ENCODE measurements around the gene CIC.
"Not testable (repeated sequence)": the region's sequence is repeated elsewhere in the genome, so short reads cannot be mapped to it uniquely, and the experiment has no call there.

CIC gene

DNA sequence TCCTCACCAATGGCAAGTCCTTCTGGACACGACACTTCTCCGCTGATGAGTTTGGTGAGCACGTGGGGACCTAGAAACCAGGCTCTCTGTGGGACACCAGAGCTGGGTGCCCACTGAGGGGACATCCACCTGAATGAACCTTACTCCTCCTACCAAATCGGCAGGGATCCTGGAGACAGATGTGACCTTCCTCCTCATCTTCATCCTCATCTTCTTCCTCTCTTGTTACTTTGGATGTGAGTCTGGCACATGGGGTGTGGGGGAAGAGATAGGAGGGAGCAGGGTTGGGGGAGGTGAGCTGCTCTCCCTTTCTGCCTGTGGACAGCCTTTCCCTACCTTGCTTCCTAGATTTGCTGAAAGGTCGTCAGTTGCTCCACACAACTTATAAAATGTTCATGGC lies 46.0 kb downstream of the CIC start:
- no peak for DNase-seq

DNA sequence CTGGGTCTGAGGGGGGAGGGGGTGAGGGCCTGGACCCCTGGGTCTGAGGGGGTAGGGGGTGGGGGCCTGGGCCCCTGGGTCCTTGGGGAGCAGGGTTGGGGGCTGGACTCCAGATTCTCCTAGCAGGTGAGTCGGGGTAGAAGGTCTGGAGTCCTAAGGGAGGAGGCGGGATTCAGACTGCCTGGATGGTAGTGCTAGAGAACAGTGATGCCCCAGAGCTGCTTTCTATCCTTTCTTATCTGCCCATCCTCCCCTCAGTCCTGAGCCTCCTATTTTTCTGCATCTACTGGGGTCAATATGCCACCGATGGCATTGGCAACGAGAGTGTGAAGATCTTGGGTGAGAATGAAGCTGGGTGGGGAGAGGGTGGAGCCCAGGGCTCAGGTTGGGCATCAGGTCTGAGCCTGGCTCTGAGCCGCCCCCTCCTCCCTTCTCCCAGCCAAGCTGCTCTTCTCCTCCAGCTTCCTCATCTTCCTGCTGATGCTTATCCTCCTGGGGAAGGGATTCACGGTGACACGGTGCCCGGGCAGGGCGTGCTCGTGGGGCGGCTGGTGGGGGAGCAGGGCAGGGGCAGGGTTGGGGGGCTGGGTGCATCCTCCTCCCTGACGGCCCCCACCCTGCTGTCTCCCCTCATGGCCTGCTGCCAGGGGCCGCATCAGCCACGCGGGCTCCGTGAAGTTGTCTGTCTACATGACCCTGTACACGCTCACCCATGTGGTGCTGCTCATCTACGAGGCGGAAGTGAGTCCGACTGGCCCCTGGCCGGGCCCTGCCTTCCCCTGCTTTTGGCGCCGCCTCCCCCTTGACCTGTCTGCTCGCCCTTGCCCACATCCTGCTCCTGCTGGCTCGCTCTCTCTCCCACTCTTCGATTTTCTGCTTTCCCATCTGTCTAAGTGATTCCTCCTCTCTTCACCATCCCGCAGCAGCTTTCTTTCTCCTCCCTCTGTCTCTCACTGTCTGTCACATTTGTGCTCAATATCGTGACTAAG lies 47.5 kb downstream of the CIC start:
- DNase-seq = no peak

DNA sequence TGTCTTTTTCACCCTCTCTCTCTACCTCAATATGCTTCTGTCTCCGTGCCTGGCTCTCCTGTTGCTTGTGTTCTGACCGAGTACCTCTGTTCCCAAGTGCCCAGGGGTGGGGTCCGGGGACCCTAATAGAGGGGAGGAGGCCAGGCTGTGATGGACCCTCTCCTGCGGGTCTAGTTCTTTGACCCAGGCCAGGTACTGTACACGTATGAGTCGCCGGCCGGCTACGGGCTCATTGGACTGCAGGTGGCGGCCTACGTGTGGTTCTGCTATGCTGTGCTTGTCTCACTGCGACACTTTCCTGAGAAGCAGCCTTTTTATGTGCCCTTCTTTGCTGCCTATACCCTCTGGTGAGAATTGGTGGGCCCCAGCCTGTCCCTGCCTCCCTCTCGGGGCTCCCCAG lies 48.5 kb downstream of the CIC start:
- DNase-seq = no peak

DNA sequence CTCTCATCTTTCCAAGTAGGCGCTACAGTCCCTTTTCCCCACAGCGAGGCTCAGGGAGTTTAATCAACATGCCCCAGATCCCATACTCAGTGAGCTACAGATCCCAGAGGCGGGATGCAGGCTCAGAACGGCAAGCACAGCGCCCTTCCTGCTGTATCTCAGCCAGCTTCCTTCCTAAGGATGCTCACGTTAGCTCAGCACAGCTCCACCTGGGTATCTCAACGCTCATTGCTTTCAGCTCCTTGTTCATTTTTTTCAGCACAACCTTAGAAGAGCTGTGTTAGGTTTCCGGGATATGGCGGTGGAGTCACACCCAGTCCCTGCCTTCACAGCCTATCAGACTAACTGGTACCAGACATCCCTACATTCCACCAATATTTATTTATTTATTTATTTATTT lies 53.3 kb downstream of the CIC start:
- no peak for DNase-seq

DNA sequence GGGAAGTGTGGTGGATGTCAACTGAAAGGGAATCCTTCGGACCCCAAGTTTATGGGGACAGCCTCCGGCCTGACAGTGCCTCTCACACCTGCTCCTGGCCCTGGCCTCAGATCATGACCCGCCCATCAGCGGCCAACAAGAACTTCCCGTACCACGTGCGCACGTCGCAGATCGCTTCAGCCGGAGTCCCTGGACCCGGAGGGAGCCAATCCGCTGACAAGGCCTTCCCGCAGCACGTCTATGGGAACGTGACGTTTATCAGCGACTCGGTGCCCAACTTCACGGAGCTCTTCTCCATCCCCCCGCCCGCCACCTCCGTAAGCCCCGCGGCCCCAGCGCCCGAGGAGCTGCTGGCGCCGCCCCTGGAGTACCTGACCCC lies 54.4 kb downstream of the CIC start:
- DNase-seq = no peak

DNA sequence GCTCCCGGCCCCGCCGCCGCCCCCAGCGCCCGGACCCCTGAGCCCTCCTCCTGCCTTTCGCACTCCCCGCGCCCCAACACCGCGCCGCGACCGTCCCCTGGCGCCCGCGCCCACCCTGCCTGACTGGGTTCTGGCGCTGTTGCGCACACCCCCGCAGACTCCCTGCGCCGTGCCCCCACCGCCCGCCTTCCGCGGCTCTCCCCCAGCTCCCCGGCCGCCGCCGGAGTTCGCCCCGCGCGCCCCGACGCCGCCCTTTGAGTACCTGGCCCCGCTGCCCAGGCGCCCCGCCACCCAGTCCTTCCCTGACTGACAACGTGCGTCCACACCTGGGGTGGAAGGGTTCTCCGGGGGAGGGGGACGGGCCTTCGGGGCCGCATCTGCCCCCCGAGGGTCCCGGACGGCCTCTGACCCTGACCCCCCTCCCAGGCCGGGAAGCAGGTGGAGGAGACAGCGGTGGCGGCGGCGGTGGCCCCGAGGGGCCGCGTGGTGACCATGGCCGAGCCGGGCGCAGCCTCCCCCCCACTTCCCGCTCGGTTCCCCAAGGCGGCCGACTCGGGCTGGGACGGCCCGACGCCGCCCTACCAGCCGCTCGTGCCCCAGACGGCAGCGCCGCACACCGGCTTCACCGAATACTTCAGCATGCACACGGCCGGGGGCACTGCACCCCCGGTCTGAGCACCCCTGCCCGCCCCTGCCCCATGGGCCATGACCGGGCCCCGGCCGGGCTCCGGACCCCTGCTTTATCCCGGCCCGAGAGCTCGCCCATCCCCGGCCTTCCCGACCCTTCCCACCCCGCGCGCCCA lies 55.0 kb downstream of the CIC start:
- DNase-seq = peak; percentile 13 to 24

DNA sequence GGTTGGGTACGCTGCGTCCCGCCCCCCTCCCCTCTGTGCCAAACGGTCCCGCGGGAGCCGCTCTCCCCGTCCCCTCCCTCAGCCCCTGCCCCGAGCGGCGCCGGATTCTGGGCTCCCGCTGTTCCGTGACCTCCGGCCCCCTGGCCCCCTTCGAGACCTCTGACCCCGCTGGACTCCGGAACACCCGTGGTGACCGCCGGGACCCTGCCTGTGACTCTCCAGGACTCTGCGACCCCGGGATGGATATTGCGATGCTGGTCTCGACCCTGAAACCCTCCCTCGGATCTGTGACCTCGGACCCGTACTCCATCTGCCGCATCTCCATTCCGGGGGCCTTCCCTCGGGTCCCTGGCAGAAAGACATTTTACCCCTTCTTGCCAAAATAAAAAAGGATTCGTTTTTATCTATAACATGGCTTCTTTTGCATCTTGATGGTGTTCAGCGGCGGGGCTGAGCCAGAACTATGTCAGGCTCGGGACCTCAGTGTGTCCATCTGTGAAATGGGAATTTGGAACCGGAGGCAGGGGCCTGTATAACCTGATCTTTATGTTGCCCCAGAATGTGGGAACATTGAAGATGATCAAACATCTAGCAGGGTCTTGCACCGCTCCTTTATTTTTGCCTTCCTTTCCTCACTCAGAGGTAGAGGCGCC lies 55.7 kb downstream of the CIC start:
- DNase-seq = no peak

DNA sequence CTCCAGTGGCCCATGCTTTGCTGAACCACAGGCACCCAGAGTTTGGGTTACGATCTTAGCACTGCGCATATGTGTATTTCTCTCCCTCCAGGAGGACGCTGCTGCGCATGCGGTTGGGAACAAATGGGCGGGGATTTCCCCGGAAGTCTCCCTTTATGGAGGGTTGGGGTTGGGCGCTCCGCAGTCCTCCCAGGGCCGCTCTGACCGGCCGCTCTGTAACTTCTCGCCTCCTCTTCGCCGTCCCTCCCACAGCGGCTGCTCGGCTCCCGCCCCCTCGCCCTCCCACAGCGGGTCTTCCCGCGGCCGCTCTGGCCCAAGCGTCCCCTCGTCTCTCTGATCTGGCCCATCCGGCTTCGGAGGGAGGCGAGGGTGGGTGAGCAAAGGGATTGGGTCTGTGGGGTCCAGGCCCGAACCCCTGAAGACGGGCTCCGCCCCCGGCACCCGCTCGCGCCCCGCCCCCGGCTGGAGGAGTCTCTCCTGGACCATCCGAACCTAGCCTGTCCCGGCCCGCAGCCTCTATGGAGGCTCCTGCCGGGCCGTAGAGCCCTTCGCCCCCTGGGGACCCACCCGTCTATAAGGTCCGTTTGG lies 56.4 kb downstream of the CIC start, which contains the start of gene MEGF8:
MEGF8 (plus strand) TSS at position 328 of the 588 bp plus-strand sequence. CDS start 609 bp downstream, outside the sequence.
- peak; percentile 99 to 100 for DNase-seq

DNA sequence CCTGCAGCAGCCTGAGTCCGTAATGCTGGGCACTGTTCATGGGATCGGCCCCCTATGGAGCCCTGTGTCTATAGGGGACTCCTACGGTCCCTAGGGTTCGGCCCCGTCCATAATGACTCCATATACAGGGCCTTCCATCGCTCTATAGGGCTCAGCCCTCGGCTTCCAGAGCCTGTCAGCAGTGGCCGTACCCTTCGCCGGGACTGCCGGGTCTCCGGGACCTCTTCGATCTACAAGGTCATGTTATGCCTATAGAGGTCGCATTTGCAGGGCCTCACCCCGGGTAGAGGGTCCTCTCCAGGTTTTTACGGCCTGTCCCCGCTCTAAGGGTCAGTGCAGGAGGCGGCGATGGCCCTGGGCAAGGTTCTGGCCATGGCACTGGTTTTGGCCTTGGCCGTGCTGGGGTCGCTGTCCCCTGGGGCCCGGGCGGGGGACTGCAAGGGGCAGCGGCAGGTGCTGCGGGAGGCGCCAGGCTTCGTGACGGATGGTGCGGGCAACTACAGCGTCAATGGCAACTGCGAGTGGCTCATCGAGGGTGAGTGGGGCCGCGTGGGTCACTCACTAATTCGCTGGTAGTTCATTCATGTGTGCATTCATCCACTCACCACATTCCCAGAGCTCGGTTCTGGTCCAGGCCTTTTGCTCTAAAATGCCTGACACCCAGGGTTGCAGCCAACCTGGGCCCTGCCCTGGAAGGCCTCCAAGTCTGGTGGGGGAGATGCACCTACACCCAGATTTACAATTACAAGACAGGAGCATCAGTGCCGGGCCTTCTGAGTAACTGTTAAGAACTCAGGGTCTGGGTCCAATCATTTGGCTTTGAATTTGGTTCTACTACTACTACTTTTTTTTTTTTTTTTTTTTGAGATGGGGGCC lies 57.1 kb downstream of the CIC start:
- DNase-seq = peak; percentile 28 to 34

DNA sequence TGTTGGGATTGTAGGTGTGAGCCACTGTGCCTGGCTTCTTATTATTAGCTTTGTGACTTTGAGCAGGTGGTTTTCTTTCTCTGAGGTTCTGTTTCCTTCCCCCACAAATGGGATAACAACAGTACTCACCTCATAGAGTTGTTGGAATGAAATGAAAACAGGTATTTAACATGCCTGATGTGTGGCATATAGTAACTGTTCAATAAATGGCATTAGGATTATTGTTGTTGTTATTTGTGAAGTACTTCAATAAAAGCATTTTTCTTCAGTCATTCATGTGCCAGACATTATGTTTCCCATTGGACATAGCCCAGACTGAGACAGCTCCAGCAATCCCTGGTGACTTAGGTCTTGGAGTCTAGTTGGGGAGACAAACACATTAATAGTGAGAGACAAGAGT lies 57.9 kb downstream of the CIC start:
- DNase-seq = no peak

DNA sequence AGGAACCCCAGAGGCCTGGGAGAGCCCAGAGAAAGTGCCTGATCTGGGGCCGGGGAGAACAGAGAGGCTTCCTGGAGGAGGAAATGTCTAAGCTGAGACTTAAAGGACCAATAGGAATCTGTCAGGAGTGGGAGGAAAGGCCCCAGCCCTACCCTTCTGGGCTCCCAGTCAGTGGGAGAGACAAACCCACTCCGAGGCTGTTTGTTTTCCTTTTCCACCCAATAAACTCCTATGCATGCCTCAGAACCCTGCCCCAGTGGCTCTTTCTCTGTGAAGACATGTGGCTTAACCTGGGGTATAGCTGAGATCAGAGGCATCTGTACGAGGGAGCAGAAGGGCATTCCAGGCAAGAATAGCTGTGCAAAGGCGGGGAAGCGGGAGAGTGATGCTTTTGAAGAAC lies 58.3 kb downstream of the CIC start:
- DNase-seq = no peak

DNA sequence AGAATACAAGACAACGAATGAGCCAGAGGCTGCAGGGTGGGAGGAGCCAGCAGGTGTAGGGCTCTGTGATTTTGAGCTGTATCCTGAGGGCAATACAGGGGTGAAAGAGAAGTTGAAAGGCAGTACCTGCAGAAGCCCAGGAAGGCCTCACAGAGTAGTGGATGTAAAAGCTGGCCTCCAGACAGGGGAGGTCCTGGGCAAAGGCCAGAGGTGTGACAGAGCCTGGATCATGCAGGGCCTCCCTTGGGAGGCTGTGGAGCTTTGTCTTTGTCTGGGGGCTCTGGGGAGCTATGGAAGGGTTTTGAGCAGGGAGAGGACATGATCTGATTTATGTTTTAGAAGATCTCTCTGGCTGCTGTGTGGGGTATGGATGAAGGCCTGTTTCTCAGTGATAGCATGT lies 59.1 kb downstream of the CIC start:
- no peak for DNase-seq

DNA sequence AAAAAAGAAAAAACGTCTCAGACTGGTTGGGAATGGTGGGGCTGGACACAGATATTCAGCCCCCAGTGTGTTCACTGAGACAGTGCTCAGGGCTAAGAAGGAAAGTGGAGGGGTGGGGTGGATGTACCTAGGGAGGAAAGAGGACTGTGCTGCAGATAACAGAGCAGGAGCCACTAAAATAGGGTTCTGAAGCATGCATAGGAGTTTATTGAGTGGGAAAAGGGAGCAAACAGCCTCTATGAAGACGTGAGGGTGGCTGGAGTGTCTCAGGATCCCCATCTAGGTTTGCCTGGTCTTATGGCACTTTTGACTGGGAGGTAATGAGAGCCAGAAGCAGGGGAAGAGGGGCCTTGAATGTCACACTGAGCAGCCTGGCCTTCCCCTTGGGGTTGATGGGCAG lies 59.8 kb downstream of the CIC start:
- DNase-seq = no peak

DNA sequence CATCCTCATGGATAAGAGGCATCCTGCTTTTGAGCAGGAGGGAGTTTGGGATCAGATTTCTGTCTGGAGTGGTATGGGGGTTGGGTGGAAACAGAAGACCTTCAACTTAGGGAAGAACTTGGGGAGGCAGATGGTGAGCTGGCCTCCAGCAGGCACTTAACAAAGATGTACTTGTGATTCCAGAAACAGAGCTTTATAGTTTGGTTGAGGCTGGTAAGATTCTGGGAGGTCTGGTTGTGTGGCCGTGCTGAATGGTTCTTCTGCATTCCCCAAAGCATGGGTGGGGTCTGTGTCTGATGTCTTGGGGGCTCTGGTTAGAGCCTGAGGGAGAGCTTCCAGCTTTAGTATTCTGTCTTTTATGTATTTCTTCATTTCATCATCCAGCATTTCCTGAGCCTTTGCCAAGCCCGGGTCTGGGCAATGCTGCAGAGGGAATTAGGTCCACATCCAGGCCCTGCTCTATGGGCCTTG lies 61.2 kb downstream of the CIC start:
- no peak for DNase-seq

DNA sequence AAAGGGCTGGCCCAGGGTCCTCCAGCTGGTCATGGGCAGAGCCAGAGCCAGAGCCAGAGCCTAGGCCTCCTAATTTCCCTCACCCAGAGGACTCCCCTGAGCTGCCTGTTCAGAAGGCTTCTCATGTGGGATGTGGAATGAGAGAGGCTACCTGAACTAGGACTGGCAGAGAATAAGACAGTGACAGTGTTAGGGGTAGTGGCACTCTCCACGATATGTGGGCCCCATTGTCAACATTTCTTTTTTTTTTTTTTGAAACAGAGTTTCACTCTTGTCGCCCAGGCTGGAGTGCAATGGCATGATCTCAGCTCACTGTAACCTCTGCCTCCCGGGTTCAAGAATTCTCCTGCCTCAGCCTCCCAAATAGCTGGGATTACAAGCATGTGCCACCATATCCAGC lies 62.3 kb downstream of the CIC start:
- DNase-seq = not testable (repeated sequence)

DNA sequence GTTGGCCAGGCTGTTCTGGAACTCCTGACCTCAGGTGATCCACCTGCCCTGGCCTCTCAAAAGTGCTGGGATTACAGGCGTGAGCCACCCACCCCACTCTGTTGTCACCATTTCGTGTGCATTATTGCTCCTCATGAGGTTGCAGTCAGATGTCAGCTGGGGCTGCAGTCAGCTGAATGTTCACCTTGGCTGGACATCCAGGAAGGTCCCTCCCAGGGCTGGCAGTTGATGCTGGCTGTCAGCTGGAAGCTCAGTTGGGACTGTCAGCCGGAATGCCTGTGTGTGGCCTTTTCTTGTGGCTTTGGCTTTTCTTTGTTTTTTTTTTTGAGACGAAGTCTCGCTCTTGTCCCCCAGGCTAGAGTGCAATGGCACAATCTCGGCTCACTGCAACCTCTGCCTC lies 63.0 kb downstream of the CIC start:
- no peak for DNase-seq

DNA sequence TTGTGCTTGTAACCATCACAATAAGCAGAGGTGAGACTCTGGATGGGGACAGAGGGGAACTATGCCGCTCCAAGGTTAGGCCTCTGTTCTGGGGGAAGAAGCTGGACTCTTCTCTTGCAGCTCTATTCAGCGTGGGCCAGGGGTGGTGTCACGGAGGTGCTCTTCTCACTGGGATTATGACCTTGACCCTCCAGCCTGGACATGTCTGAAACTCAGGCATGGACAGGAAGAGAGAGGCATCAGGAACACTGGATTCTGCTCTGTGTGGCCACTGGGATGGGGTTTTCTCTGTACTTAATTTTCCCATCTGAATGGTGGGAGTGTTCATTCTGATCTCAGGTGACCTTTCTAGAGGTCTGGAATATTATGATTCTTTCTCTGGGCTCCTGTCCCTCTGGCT lies 64.0 kb downstream of the CIC start:
- DNase-seq = no peak

DNA sequence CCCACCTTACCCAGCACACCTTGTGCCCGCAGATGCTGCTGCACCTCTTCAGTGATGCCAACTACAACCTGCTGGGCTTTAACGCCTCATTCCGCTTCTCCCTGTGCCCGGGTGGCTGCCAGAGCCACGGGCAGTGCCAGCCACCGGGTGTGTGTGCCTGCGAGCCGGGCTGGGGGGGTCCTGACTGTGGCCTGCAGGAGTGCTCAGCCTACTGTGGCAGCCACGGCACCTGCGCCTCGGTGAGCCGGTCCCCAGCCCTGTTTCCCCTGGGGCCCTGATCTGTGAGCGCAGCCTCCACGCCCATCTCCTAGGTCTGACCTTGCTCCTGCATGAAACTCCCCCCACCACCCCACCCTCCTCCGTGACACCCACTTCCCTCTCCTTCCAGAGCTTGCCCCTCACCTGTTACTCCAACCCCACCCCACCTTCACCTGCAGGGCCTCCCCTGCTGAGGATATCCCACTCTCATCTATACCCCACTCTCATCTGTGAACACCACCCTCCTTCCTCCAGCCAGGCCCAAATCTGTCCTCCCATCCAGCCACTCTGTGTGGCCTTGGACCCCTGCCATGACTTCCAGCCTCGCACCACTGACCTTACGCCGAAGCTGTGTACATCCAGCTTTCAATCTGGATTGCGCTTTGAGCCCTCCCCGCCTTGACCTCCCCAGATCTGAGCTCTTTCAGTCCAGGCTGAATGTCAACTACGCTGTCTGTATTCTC lies 65.1 kb downstream of the CIC start:
- no peak for DNase-seq

DNA sequence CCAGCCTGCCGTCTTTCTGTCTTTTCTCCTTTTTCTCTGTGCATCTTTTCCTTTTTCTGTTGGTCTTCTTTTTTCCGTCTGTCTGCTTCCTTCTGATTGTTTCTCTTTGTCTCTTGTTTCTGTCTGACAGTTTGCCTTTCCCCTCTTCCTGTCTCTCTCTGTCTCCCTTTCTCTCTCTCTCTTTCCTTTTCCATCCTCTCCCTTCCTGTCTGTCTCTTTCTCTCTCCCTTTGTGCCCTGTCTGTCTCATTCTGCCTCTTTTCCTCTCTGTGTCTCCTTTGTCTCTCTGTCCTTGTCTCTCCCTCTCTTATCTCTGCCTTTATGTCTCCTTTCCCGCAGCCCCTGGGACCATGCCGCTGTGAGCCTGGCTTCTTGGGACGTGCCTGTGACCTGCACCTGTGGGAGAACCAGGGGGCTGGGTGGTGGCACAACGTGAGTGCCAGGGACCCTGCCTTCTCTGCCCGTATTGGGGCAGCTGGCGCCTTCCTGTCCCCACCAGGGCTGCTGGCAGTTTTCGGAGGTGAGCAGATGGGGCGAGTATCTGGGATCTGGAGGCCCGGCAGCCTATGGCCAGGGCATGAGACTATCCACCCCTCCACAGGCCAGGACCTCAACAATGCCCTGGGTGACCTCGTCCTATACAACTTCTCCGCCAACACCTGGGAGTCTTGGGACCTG lies 65.8 kb downstream of the CIC start:
- DNase-seq = no peak

DNA sequence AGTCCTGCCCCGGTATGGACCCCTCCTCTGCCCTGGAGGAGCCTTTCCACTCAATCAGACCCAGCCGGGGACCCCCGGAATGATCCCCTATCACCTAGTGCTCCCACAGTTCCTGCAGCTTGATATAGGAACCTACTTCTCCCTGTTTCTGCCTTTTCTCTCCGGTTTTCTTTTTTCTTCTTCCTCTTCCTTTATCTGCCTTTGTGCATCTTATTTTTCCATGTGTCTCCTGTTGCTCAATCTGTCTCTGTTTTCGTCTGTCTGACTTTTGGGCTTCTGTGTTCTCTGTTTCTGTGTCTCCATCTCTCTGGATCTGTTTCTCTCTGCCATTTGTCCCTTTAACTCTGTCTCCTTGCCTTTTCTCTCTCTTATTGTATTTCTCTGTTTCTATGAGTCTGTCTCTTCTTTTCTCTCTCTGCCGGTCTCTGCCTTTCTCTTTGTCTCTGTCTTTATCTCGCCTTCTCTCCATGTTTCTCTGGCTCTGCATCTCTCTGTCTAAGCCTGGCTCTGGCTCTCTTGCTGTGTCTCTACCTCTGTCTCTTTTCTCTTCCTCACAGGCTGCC lies 66.4 kb downstream of the CIC start:
- DNase-seq = no peak
